ENCODE results near the gene TSC1.
A peak's percentile ranks its signal among the peaks of the same experiment; 100 is the strongest.

TSC1 gene

GRCh38 chr9:132894862-132895835, 49.3 kb downstream of the TSC1 start:
- H3K27ac Mint-ChIP-seq, result no peak overlapping the region
- H3K36me3 Mint-ChIP-seq, result peaks cover 4% of the 10 kb centered on the region
- no peaks in the 10 kb centered on the region for H3K9me3 Mint-ChIP-seq (ENCODE audit: low read depth)
- H3K4me1 Mint-ChIP-seq (ENCODE audit: low read depth), result no peaks in the 10 kb centered on the region
- no peak overlapping the region for H3K4me3 Mint-ChIP-seq
- no peaks in the 10 kb centered on the region for H3K27me3 Mint-ChIP-seq

- no peaks in the 10 kb centered on the region for H3K9me3 Mint-ChIP-seq (ENCODE audit: low read depth)
- H3K4me3 Mint-ChIP-seq, result no peak overlapping the region
- H3K27me3 Mint-ChIP-seq, result no peaks in the 10 kb centered on the region
- no peak overlapping the region for H3K27ac Mint-ChIP-seq
- H3K36me3 Mint-ChIP-seq, result peaks cover 2% of the 10 kb centered on the region
- no peaks in the 10 kb centered on the region for H3K4me1 Mint-ChIP-seq (ENCODE audit: low read depth)
These were observed 50.1 kb downstream of the TSC1 start for GRCh38 chr9:132894346-132894745.

GRCh38 chr9:132892400-132892799, 52.0 kb downstream of the TSC1 start:
- Mint-ChIP-seq H3K27ac (no peak overlapping the region), H3K27me3 (no peaks in the 10 kb centered on the region), H3K4me1 (ENCODE audit: low read depth) (peaks cover 2% of the 10 kb centered on the region), H3K4me3 (no peak overlapping the region), H3K9me3 (ENCODE audit: low read depth) (no peaks in the 10 kb centered on the region), H3K36me3 (no peaks in the 10 kb centered on the region)

GRCh38 chr9:132888151-132888550, 56.3 kb downstream of the TSC1 start:
- peaks cover 2% of the 10 kb centered on the region for H3K4me1 Mint-ChIP-seq (ENCODE audit: low read depth)
- no peaks in the 10 kb centered on the region for H3K36me3 Mint-ChIP-seq
- H3K27me3 Mint-ChIP-seq, result no peaks in the 10 kb centered on the region
- H3K27ac Mint-ChIP-seq, result no peak overlapping the region
- H3K9me3 Mint-ChIP-seq (ENCODE audit: low read depth), result no peaks in the 10 kb centered on the region
- no peak overlapping the region for H3K4me3 Mint-ChIP-seq

- no peaks in the 10 kb centered on the region for H3K36me3 Mint-ChIP-seq
- H3K27me3 Mint-ChIP-seq, result no peaks in the 10 kb centered on the region
- peaks cover 2% of the 10 kb centered on the region for H3K4me1 Mint-ChIP-seq (ENCODE audit: low read depth)
- H3K9me3 Mint-ChIP-seq (ENCODE audit: low read depth), result no peaks in the 10 kb centered on the region
- no peak overlapping the region for H3K4me3 Mint-ChIP-seq
- H3K27ac Mint-ChIP-seq, result no peak overlapping the region
These were observed 57.0 kb downstream of the TSC1 start for GRCh38 chr9:132887181-132888120.

- Mint-ChIP-seq H3K36me3 (no peaks in the 10 kb centered on the region), H3K27me3 (no peaks in the 10 kb centered on the region), H3K9me3 (ENCODE audit: low read depth) (no peaks in the 10 kb centered on the region), H3K4me1 (ENCODE audit: low read depth) (peaks cover 2% of the 10 kb centered on the region), H3K4me3 (no peak overlapping the region), H3K27ac (no peak overlapping the region)
These were observed 58.1 kb downstream of the TSC1 start for GRCh38 chr9:132886334-132886725.

GRCh38 chr9:132885720-132886333, 58.6 kb downstream of the TSC1 start:
- H3K4me1 Mint-ChIP-seq (ENCODE audit: low read depth), result peaks cover 2% of the 10 kb centered on the region
- no peaks in the 10 kb centered on the region for H3K27me3 Mint-ChIP-seq
- H3K27ac Mint-ChIP-seq, result no peak overlapping the region

GRCh38 chr9:132883349-132884294, 60.8 kb downstream of the TSC1 start:
- Mint-ChIP-seq H3K27me3 (no peaks in the 10 kb centered on the region), H3K4me3 (no peak overlapping the region), H3K9me3 (ENCODE audit: low read depth) (no peaks in the 10 kb centered on the region), H3K27ac (no peak overlapping the region), H3K36me3 (no peaks in the 10 kb centered on the region), H3K4me1 (ENCODE audit: low read depth) (peaks cover 9% of the 10 kb centered on the region)

More at GRCh38 chr9:132885720-132886333, 58.6 kb downstream of the TSC1 start:
- Mint-ChIP-seq H3K4me3 (no peak overlapping the region), H3K9me3 (ENCODE audit: low read depth) (no peaks in the 10 kb centered on the region), H3K36me3 (no peaks in the 10 kb centered on the region)

GRCh38 chr9:132882616-132883015, 61.8 kb downstream of the TSC1 start:
- Mint-ChIP-seq H3K9me3 (ENCODE audit: low read depth) (no peaks in the 10 kb centered on the region), H3K4me1 (ENCODE audit: low read depth) (peaks cover 8% of the 10 kb centered on the region), H3K27me3 (no peaks in the 10 kb centered on the region), H3K27ac (no peak overlapping the region), H3K36me3 (no peaks in the 10 kb centered on the region), H3K4me3 (no peak overlapping the region)

- no peaks in the 10 kb centered on the region for H3K27me3 Mint-ChIP-seq
- peaks cover 8% of the 10 kb centered on the region for H3K4me1 Mint-ChIP-seq (ENCODE audit: low read depth)
- H3K4me3 Mint-ChIP-seq, result no peak overlapping the region
- no peaks in the 10 kb centered on the region for H3K9me3 Mint-ChIP-seq (ENCODE audit: low read depth)
- H3K36me3 Mint-ChIP-seq, result no peaks in the 10 kb centered on the region
- H3K27ac Mint-ChIP-seq, result no peak overlapping the region
These were observed 62.6 kb downstream of the TSC1 start for GRCh38 chr9:132881826-132882225.

- Mint-ChIP-seq H3K27ac (peak overlapping the region; percentile 61), H3K36me3 (no peaks in the 10 kb centered on the region), H3K4me3 (peak overlapping the region; percentile 87), H3K9me3 (ENCODE audit: low read depth) (no peaks in the 10 kb centered on the region), H3K27me3 (no peaks in the 10 kb centered on the region), H3K4me1 (ENCODE audit: low read depth) (peaks cover 8% of the 10 kb centered on the region)
These were observed 64.1 kb downstream of the TSC1 start for GRCh38 chr9:132880324-132880661.

GRCh38 chr9:132879457-132880323, 64.7 kb downstream of the TSC1 start:
- Mint-ChIP-seq H3K27me3 (no peaks in the 10 kb centered on the region), H3K9me3 (ENCODE audit: low read depth) (no peaks in the 10 kb centered on the region), H3K27ac (peak overlapping the region; percentile 71), H3K4me3 (peak overlapping the region; percentile 87), H3K36me3 (no peaks in the 10 kb centered on the region), H3K4me1 (ENCODE audit: low read depth) (peaks cover 8% of the 10 kb centered on the region)

GRCh38 chr9:132878695-132879456, 65.5 kb downstream of the TSC1 start, which contains the start of gene SPACA9:
Gene SPACA9 (plus strand): TSS chr9:132878898. CDS start chr9:132883948, 5,050 bp downstream.
- no peaks in the 10 kb centered on the region for H3K36me3 Mint-ChIP-seq
- H3K4me3 Mint-ChIP-seq, result peak within 1 kb of the TSS; percentile 87
- peak within 1 kb of the TSS; percentile 71 for H3K27ac Mint-ChIP-seq
- H3K9me3 Mint-ChIP-seq (ENCODE audit: low read depth), result no peaks in the 10 kb centered on the region
- H3K27me3 Mint-ChIP-seq, result no peaks in the 10 kb centered on the region
- H3K4me1 Mint-ChIP-seq (ENCODE audit: low read depth), result peaks cover 8% of the 10 kb centered on the region
